ENCODE measurements around the gene CXCL10.

CXCL10 gene

DNA sequence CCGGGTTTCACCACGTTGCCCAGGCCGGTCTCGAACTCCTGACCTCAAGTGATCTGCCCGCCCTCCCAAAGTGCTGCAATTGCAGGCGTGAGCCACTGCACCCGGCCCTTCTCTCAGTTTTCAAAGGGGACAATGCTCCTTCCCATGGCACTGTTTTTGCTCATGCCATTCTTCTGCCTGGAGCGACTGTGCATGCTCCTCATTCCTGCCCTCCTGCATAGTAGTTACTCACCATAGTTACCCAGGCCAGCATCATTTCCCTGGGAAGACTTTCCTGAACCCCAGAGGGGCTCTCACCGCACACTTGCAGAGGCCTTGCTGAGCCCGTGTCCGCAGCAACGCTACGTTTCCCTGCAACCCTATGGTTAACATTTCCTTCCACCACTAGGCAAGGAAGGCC, 12.7 kb downstream of the CXCL10 start:
- TF ChIP-seq, protein P1, sequence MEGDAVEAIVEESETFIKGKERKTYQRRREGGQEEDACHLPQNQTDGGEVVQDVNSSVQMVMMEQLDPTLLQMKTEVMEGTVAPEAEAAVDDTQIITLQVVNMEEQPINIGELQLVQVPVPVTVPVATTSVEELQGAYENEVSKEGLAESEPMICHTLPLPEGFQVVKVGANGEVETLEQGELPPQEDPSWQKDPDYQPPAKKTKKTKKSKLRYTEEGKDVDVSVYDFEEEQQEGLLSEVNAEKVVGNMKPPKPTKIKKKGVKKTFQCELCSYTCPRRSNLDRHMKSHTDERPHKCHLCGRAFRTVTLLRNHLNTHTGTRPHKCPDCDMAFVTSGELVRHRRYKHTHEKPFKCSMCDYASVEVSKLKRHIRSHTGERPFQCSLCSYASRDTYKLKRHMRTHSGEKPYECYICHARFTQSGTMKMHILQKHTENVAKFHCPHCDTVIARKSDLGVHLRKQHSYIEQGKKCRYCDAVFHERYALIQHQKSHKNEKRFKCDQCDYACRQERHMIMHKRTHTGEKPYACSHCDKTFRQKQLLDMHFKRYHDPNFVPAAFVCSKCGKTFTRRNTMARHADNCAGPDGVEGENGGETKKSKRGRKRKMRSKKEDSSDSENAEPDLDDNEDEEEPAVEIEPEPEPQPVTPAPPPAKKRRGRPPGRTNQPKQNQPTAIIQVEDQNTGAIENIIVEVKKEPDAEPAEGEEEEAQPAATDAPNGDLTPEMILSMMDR (IDR thresholded peaks at IDR 0.05; ENCODE audit: low read depth, low read length) = no peak
- H3K4me3 ChIP-seq (ENCODE audit: low read depth, low read length) = no peak overlapping the region

- TF ChIP-seq, protein P1 (IDR thresholded peaks at IDR 0.05; ENCODE audit: low read depth, low read length) = no peak
- H3K4me3 ChIP-seq (ENCODE audit: low read depth, low read length) = no peak overlapping the region
Observed at GRCh38 chr4:76009311-76009710, 14.0 kb downstream of the CXCL10 start.

DNA sequence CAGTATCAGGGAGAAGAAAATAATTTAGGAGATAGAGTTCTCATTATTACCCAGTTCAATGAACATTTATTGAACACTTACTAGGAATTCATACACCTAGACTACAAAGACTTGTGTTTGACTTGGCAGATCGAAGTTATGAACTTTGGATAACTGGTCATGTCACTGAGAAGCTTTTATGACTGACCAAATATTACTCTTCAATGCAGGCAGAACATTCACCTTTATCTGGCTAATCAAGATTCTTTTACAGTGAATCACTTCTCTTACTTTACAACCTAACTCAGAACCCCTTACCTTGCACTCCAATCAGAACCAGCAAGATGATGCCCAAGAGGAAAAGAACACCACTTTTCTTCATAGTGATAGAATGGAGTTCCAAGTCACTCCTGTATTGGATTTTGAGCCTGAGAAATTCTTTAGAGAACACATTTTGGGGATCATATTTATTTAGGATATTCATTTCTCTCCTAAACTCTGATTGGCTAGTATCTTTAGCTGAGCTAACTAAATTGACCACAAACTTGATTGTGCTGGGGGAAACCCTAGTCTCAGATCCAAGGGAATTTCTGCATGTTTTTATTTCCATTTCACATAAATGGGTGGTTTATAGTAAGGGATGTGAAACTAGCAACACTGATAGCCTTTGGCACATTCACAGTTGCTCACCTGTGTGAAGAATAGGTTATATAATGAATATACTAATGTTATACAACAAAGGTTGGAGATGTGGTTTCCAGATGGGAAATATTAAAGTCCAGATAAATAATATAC, 16.0 kb downstream of the CXCL10 start, which contains the start of gene CXCL9:
CXCL9 (minus strand) TSS at position 421 of the 774 bp plus-strand sequence; CDS start at position 361, 60 bp downstream.
- TF ChIP-seq, protein P1 (IDR thresholded peaks at IDR 0.05; ENCODE audit: low read depth, low read length) = no peak

GRCh38 chr4:76003620-76004019, 19.7 kb downstream of the CXCL10 start:
- H3K4me3 ChIP-seq (ENCODE audit: low read depth, low read length) = no peak overlapping the region
- TF ChIP-seq, protein P1 (IDR thresholded peaks at IDR 0.05; ENCODE audit: low read depth, low read length) = no peak

More for the DNA sequence above, 16.0 kb downstream of the CXCL10 start, which contains the start of gene CXCL9:
- H3K4me3 ChIP-seq (ENCODE audit: low read depth, low read length) = no peak within 1 kb of the TSS

GRCh38 chr4:76003035-76003434, 20.3 kb downstream of the CXCL10 start:
- H3K4me3 ChIP-seq (ENCODE audit: low read depth, low read length) = no peak overlapping the region
- TF ChIP-seq, protein P1 (IDR thresholded peaks at IDR 0.05; ENCODE audit: low read depth, low read length) = no peak

DNA sequence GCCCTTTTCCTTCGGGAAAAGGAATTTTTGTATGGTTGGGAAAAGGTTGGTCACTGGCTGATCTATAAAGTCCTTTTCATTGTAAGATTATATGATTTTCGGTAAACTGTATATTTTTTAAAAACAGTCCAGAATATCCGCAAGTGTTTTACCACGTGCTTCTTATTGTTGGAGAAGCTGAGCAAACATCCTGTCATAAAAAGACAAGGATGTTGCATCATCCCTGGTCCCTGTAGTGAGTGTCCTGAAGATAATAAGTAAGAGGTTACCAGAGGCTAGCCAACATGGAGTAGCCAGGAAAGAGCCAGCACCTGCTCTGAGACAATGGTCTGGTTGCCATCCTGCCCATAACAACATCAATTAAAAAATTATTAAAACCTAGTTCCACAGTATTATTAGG, 21.1 kb downstream of the CXCL10 start:
- TF ChIP-seq, protein P1 (IDR thresholded peaks at IDR 0.05; ENCODE audit: low read depth, low read length) = no peak
- no peak overlapping the region for H3K4me3 ChIP-seq (ENCODE audit: low read depth, low read length)

DNA sequence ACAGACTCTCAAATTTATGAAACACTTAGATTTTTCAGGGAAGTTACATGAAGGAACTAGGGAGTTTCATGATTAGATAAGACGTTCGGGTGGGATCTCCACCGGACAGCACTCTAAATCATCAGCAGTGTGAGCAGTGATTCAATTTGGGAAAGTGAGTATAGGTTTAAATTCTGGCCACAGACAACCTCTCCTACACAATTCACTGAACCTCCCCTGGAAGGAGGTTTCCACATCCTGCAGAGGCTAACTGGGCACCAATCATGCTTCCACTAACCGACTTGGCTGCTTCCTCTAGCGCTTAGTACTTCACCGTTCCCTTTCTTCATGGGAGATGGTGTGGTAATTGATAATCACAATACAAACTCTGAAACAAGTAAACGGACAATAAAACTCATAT, 21.6 kb downstream of the CXCL10 start:
- no peak overlapping the region for H3K4me3 ChIP-seq (ENCODE audit: low read depth, low read length)
- TF ChIP-seq, protein P1 (IDR thresholded peaks at IDR 0.05; ENCODE audit: low read depth, low read length) = no peak

All from WI38 (cell line).